HL-60 (cell line): ENCODE results near the gene KCNRG.

Source experiments
- DNase-seq, 2 experiments: peaks; one replicate each; pipeline ENCODE4 v3.0.0-alpha.2; 2010 to 2020; ENCODE audit warnings: low read depth in 1 of 2, low spot score in 1 of 2
- H3K27ac ChIP-seq: fragments of 250-450 bp; sonication (Bioruptor Pico); replicated peaks from 2 replicates; pipeline ENCODE4 v1.5.1; 2020; ENCODE audit warnings: mild to moderate bottlenecking, moderate library complexity
- H3K27me3 ChIP-seq: fragments of 250-450 bp; sonication (Bioruptor Pico); 2 replicates; pipeline ENCODE4 v1.5.1; 2021; ENCODE audit warnings: mild to moderate bottlenecking, moderate library complexity; ENCODE audit not compliant: insufficient read depth, poor library complexity, severe bottlenecking
- H3K4me3 ChIP-seq: replicated peaks from 2 replicates; pipeline ENCODE4 v1.5.1; 2011; ENCODE audit warnings: mild to moderate bottlenecking, control low read depth, low read length; ENCODE audit not compliant: insufficient read depth
- CTCF ChIP-seq: IDR thresholded peaks from one replicate; pipeline ENCODE4 v1.5.1; 2011; ENCODE audit warnings: low read length, control low read depth, inconsistent platforms; ENCODE audit not compliant: insufficient read depth
- GABPA ChIP-seq: IDR thresholded peaks from 2 replicates; pipeline ENCODE4 v1.6.1; 2012; ENCODE audit warnings: low read depth
- POLR2AphosphoS5 ChIP-seq: IDR thresholded peaks from 2 replicates; pipeline ENCODE4 v1.6.1; 2012; ENCODE audit warnings: low read depth
- REST ChIP-seq: IDR thresholded peaks from 2 replicates; pipeline ENCODE4 v1.6.1; 2012; ENCODE audit warnings: low read depth; ENCODE audit not compliant: insufficient replicate concordance
- SPI1 ChIP-seq: IDR thresholded peaks from 2 replicates; pipeline ENCODE4 v1.6.1; 2012; ENCODE audit warnings: low read depth, mild to moderate bottlenecking, borderline replicate concordance

KCNRG gene

GRCh38 chr13:50026788-50027473 is 11.7 kb downstream of the KCNRG start:
- Histone ChIP-seq H3K27me3 (no peaks in the 10 kb centered on the region), H3K27ac (no peak overlapping the region), H3K4me3 (no peak overlapping the region)
- TF ChIP-seq SPI1 (no peak), GABPA (no peak), POLR2AphosphoS5 (no peak), CTCF (no peak), REST (no peak)
- DNase-seq, result no peak

- Histone ChIP-seq H3K4me3 (no peak overlapping the region), H3K27ac (no peak overlapping the region), H3K27me3 (no peaks in the 10 kb centered on the region)
- TF ChIP-seq GABPA (no peak), SPI1 (no peak), POLR2AphosphoS5 (no peak), CTCF (no peak), REST (no peak)
- DNase-seq, result no peak
Observed at GRCh38 chr13:50030315-50030714, 15.1 kb downstream of the KCNRG start.

GRCh38 chr13:50033725-50034124 is 18.5 kb downstream of the KCNRG start:
- Histone ChIP-seq H3K27me3 (no peaks in the 10 kb centered on the region), H3K4me3 (no peak overlapping the region), H3K27ac (no peak overlapping the region)
- DNase-seq, result no peak
- TF ChIP-seq CTCF (no peak), POLR2AphosphoS5 (no peak), SPI1 (no peak), REST (no peak), GABPA (no peak)
